B cell (primary cell): ENCODE measurements around the gene MAP1B.

Experiments used
- CTCF ChIP-seq: fragments of 200-600 bp; IDR thresholded peaks from one replicate; pipeline ENCODE4 v1.8.0; 2022; ENCODE audit warnings: antibody characterized with exemption, mild to moderate bottlenecking
- EZH2 ChIP-seq: IDR thresholded peaks from 2 replicates; pipeline ENCODE4 v1.6.1; 2012; ENCODE audit warnings: borderline replicate concordance, low read depth, mild to moderate bottlenecking, moderate library complexity, low read length; ENCODE audit not compliant: insufficient read depth, poor library complexity, severe bottlenecking

GRCh38 chr5:72126796-72127195 is 19.5 kb downstream of the MAP1B start:
- TF ChIP-seq CTCF (no peak), EZH2 (no peak)
